GM12878 (cell line): Measurements from ENCODE around the gene THTPA. TPM values are rescaled to one million over a fixed set of nuclear protein-coding genes. Genes with fewer than 3 reads are reported as not detected.

Experiments
- ATAC-seq: fragments of 200-7000 bp; cut with Tn5 transposase; 3 replicates; pipeline ENCODE4 v1.9.1; 2020; ENCODE audit warnings: mild to moderate bottlenecking, moderate library complexity
- BruUV-seq: library from RNA; stranded (reverse); fragments of 400-500 nt; replicated peaks from 2 replicates; lab custom pipeline; 2021; lab: Mats Ljungman, UMichigan
- CTCF ChIA-PET: fragments of 300-600 bp; sonication (Branson Sonifier 250); formaldehyde crosslinking; extraction: SDS; loops from one replicate; lab custom pipeline; 2021; ENCODE audit warnings: inconsistent platforms; lab: Yijun Ruan, JAX
- POLR2A ChIA-PET: fragments of 350-600 bp; formaldehyde crosslinking; extraction: SDS; loops from one replicate; lab custom pipeline; 2021; ENCODE audit warnings: inconsistent platforms; lab: Charles Lee
- RAD21 ChIA-PET: fragments of 300-600 bp; sonication (Branson Sonifier 250); formaldehyde crosslinking; loops from one replicate; lab custom pipeline; 2023; ENCODE audit warnings: antibody characterized with exemption; ENCODE audit not compliant: unreplicated experiment; lab: Charles Lee
- SMC1A ChIA-PET: fragments of 300-600 bp; sonication (Branson Sonifier 250); formaldehyde crosslinking; loops from one replicate; lab custom pipeline; 2023; ENCODE audit not compliant: unreplicated experiment, uncharacterized antibody; lab: Charles Lee
- DNase-seq: peaks from one replicate; pipeline ENCODE4 v3.0.0-alpha.2; 2011; ENCODE audit warnings: low read depth, low spot score
- FAIRE-seq: peaks from 3 replicates; lab custom pipeline; 2011; peaks lifted over from hg19 to GRCh38; lab: Jason Lieb, UNC
- H2AFZ ChIP-seq: 2 replicates; pipeline ENCODE4 v1.6.0; 2011; ENCODE audit warnings: low read depth, low read length, control low read depth; ENCODE audit not compliant: control insufficient read depth
- H3K27ac ChIP-seq: 2 replicates; pipeline ENCODE4 v1.5.1; 2011; ENCODE audit warnings: control low read depth; ENCODE audit not compliant: control insufficient read depth, insufficient read depth
- H3K27me3 ChIP-seq, 2 experiments: replicated peaks in 1 of 2; 2 replicates each; pipeline versions ENCODE4 v1.6.0 to v1.6.1; 2011; ENCODE audit warnings: low read length in 1 of 2; ENCODE audit not compliant: control insufficient read depth in 2 of 2, insufficient read depth in 2 of 2
- H3K36me3 ChIP-seq, 2 experiments: 2 replicates each; pipeline ENCODE4 v1.5.1; 2011; ENCODE audit warnings: low read length in 1 of 2; ENCODE audit not compliant: control insufficient read depth in 2 of 2, insufficient read depth in 2 of 2
- H3K4me1 ChIP-seq: 2 replicates; pipeline ENCODE4 v1.6.1; 2011; ENCODE audit warnings: mild to moderate bottlenecking, low read length, moderate library complexity, mixed read lengths; ENCODE audit not compliant: control insufficient read depth, insufficient read depth
- H3K4me2 ChIP-seq: 2 replicates; pipeline ENCODE4 v1.6.0; 2011; ENCODE audit warnings: control low read depth; ENCODE audit not compliant: control insufficient read depth, insufficient read depth
- H3K4me3 ChIP-seq: fragments of 200-600 bp; sonication (generic); 2 replicates; pipeline ENCODE4 v1.5.1; 2016
- H3K79me2 ChIP-seq: 2 replicates; pipeline ENCODE4 v1.6.0; 2011; ENCODE audit warnings: low read length; ENCODE audit not compliant: control insufficient read depth, insufficient read depth
- H3K9ac ChIP-seq: 2 replicates; pipeline ENCODE4 v1.8.0; 2011; ENCODE audit warnings: low read length, control low read depth, mixed read lengths; ENCODE audit not compliant: control insufficient read depth, insufficient read depth
- H3K9me3 ChIP-seq: replicated peaks from 3 replicates; pipeline ENCODE4 v1.5.1; 2011; ENCODE audit warnings: mild to moderate bottlenecking, low read length; ENCODE audit not compliant: control insufficient read depth, insufficient read depth
- H4K20me1 ChIP-seq: 2 replicates; pipeline ENCODE4 v1.6.0; 2011; ENCODE audit not compliant: control insufficient read depth, insufficient read depth
- CHD2 ChIP-seq: IDR thresholded peaks from 2 replicates; pipeline ENCODE4 v1.6.1; 2011; ENCODE audit warnings: low read depth, low read length, improper control_type of control experiment, borderline replicate concordance
- FOS ChIP-seq: IDR thresholded peaks from 3 replicates; pipeline ENCODE4 v1.6.1; 2011; ENCODE audit warnings: borderline replicate concordance; ENCODE audit not compliant: insufficient read length; ENCODE audit errors: extremely low read depth
- KDM1A ChIP-seq: fragments of 200-600 bp; sonication (generic); IDR thresholded peaks from 2 replicates; pipeline ENCODE4 v1.6.1; 2016; ENCODE audit warnings: borderline replicate concordance
- NFIC ChIP-seq: IDR thresholded peaks from 2 replicates; pipeline ENCODE4 v1.6.1; 2012; ENCODE audit warnings: low read depth, mild to moderate bottlenecking, inconsistent platforms, low read length, moderate library complexity
- SUPT20H ChIP-seq: IDR thresholded peaks from 2 replicates; pipeline ENCODE4 v1.6.1; 2011; ENCODE audit warnings: low read depth, mild to moderate bottlenecking, low read length, moderate library complexity, borderline replicate concordance; ENCODE audit not compliant: control insufficient read depth
- TCF12 ChIP-seq: IDR thresholded peaks from 2 replicates; pipeline ENCODE4 v1.6.1; 2011; ENCODE audit warnings: low read depth, mild to moderate bottlenecking, low read length
- ZZZ3 ChIP-seq: IDR thresholded peaks from 2 replicates; pipeline ENCODE4 v1.6.1; 2011; ENCODE audit warnings: low read depth; ENCODE audit not compliant: control insufficient read depth, insufficient read length
- WGBS: methylation state at CpG from one replicate; pipeline ENCODE4 v1.1.6; 2016; ENCODE audit warnings: low lambda C conversion rate; ENCODE audit not compliant: insufficient replicate concordance, insufficient coverage; ENCODE audit errors: missing lambda C conversion rate; 5-methylcytosine and 5-hydroxymethylcytosine counted together
- in situ Hi-C: fragments of 300-500 bp; cut with MboI; formaldehyde crosslinking; loops from 9 replicates; pipeline ENCODE4 v1.14.3; 2018; ENCODE audit warnings: mixed read lengths
- intact Hi-C: fragments of 100-400 bp; cut with micrococcal nuclease; formaldehyde crosslinking; loops from one replicate; pipeline ENCODE4 v1.14.2; 2022; ENCODE audit not compliant: unreplicated experiment
- polyA plus RNA-seq, 11 experiments: library from polyadenylated mRNA; depleted of rRNA in 4 of 11; unstranded in 6 of 11; stranded (reverse) in 5 of 11; fragments of >200 nt; fragmentation: Nextera tagmentation in 4 of 11; fragmentation: Illumina TruSeq in 1 of 11; extraction: Ambion mirVana in 4 of 11; extraction: Trizol in 1 of 11; gene quantifications; 1 replicate in 1 of 11; 2 replicates in 10 of 11; pipeline versions ENCODE4 v1.2.1 to v1.2.3, GENCODE V29; 2011 to 2016; ENCODE audit warnings: inconsistent platforms in 2 of 11, missing spikeins in 2 of 11, low read depth in 1 of 11
- total RNA-seq, 4 experiments: library from RNA; depleted of rRNA in 3 of 4; stranded (reverse); fragments of >200 nt in 3 of 4; fragmentation: Illumina TruSeq in 1 of 4; extraction: Trizol in 1 of 4; gene quantifications; 2 replicates each; pipeline versions ENCODE4 v1.2.1 to v1.2.3, GENCODE V29; 2013 to 2021
- TF ChIP-seq, protein P1 (sequence below): fragments of 150-350 bp; IDR thresholded peaks from 2 replicates; pipeline ENCODE4 v1.6.1; 2016; ENCODE audit warnings: low read depth, low read length
- TF ChIP-seq, protein P2 (sequence below): fragments of 450-650 bp; IDR thresholded peaks from 2 replicates; pipeline ENCODE4 v1.6.1; 2016; ENCODE audit warnings: mild to moderate bottlenecking

The THTPA gene
- total and polyA plus RNA-seq, 10 of the 15 experiments (the other 5 are each of a cell fraction or from before 2014, with no cell fraction given) = 3.1 to 24.9 (median 12.8) TPM

DNA sequence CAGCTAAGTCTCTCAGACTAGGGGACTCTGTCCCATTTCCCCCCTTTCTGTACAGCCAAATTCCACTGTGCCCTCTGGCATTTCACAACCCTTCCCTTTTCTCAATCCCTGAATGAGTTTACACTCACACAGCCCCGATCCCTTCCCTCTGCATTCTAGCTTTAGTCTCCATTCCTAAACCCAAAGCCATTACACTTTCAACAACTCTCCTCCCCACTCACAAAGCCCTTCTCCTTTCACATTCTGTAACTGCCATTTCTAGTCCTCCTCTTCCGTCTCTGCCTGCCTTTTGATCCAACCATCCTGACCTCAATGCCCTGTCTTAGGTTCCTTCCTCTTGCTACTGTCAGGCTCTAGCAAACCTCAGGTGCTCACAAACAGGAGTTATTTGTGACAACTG, 8.1 kb upstream of the THTPA start:
- no peaks in the 10 kb centered on the region for H4K20me1 ChIP-seq
- POLR2A ChIA-PET = interaction anchor here (1.5 kb wide), 1 partner anchor 10 kb away, joined by 3 read pairs; no protein-coding TSS in a partner anchor
- no peak overlapping the region for H3K4me2 ChIP-seq
- 63% methylated on average over 2 of the region's 2 CpGs for WGBS
- intact Hi-C loops = no loop called here
- no peaks in the 10 kb centered on the region for H3K9me3 ChIP-seq
- no TSS peak for BruUV-seq
- H3K4me1 ChIP-seq = no peaks in the 10 kb centered on the region
- H3K27me3 ChIP-seq = no peaks in the 10 kb centered on the region
- in situ Hi-C loops = no loop called here
- no peak overlapping the region for H3K4me3 ChIP-seq
- ATAC-seq (no peak), FAIRE-seq (no peak), DNase-seq (no peak)
- no peak overlapping the region for H3K27ac ChIP-seq
- no peaks in the 10 kb centered on the region for H3K79me2 ChIP-seq
- H3K9ac ChIP-seq = no peak overlapping the region
- RAD21 ChIA-PET = no interaction called here
- CTCF ChIA-PET = interaction anchor here (0.9 to 2.8 kb wide), 6 partner anchors 8 to 70 kb away, joined by 3 to 25 read pairs (median 5); no protein-coding TSS in a partner anchor
- no peaks in the 10 kb centered on the region for H3K36me3 ChIP-seq
- SMC1A ChIA-PET = interaction anchor here (0.7 to 1.0 kb wide), 3 partner anchors 20 to 71 kb away, joined by 3 to 6 read pairs (median 3); no protein-coding TSS in a partner anchor
- TF ChIP-seq, protein P1, sequence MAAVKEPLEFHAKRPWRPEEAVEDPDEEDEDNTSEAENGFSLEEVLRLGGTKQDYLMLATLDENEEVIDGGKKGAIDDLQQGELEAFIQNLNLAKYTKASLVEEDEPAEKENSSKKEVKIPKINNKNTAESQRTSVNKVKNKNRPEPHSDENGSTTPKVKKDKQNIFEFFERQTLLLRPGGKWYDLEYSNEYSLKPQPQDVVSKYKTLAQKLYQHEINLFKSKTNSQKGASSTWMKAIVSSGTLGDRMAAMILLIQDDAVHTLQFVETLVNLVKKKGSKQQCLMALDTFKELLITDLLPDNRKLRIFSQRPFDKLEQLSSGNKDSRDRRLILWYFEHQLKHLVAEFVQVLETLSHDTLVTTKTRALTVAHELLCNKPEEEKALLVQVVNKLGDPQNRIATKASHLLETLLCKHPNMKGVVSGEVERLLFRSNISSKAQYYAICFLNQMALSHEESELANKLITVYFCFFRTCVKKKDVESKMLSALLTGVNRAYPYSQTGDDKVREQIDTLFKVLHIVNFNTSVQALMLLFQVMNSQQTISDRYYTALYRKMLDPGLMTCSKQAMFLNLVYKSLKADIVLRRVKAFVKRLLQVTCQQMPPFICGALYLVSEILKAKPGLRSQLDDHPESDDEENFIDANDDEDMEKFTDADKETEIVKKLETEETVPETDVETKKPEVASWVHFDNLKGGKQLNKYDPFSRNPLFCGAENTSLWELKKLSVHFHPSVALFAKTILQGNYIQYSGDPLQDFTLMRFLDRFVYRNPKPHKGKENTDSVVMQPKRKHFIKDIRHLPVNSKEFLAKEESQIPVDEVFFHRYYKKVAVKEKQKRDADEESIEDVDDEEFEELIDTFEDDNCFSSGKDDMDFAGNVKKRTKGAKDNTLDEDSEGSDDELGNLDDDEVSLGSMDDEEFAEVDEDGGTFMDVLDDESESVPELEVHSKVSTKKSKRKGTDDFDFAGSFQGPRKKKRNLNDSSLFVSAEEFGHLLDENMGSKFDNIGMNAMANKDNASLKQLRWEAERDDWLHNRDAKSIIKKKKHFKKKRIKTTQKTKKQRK = no peak
- no peak for TF ChIP-seq ZZZ3
- TF ChIP-seq KDM1A = no peak
- TF ChIP-seq CHD2 = no peak
- TF ChIP-seq, protein P2, sequence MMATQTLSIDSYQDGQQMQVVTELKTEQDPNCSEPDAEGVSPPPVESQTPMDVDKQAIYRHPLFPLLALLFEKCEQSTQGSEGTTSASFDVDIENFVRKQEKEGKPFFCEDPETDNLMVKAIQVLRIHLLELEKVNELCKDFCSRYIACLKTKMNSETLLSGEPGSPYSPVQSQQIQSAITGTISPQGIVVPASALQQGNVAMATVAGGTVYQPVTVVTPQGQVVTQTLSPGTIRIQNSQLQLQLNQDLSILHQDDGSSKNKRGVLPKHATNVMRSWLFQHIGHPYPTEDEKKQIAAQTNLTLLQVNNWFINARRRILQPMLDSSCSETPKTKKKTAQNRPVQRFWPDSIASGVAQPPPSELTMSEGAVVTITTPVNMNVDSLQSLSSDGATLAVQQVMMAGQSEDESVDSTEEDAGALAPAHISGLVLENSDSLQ = no peak
- no peak for TF ChIP-seq NFIC
- TF ChIP-seq SUPT20H = no peak
- no peak for TF ChIP-seq TCF12
- TF ChIP-seq FOS = no peak
- no peak overlapping the region for H2AFZ ChIP-seq
